K562 (cell line): ENCODE data around the gene PLCB3. TPM values are rescaled to one million over a fixed set of nuclear protein-coding genes. Genes with fewer than 3 reads are reported as not detected.

Experiments
- ATAC-seq: fragments of 200-7000 bp; cut with Tn5 transposase; 3 replicates; pipeline ENCODE4 v1.9.1; 2020; ENCODE audit warnings: moderate library complexity
- Bru-seq: library from RNA; stranded (reverse); fragments of 400-500 nt; gene quantifications from one replicate; lab custom pipeline; 2021; lab: Mats Ljungman, UMichigan
- BruChase-seq, 2 experiments: library from RNA; stranded (reverse); fragments of 400-500 nt; gene quantifications; one replicate each; lab custom pipeline; 2021; lab: Mats Ljungman, UMichigan
- BruUV-seq: library from RNA; stranded (reverse); fragments of 400-500 nt; replicated peaks from 2 replicates; lab custom pipeline; 2021; lab: Mats Ljungman, UMichigan
- CTCF ChIA-PET: fragments of 300-600 bp; formaldehyde crosslinking; extraction: SDS; loops from one replicate; lab custom pipeline; 2021; ENCODE audit warnings: low intra/inter-chr PET ratio; lab: Yijun Ruan, JAX
- POLR2A ChIA-PET: fragments of 300-600, 350-650 bp; sonication (Branson Sonifier 250); formaldehyde crosslinking; extraction: SDS; loops from one replicate; lab custom pipeline; 2021; ENCODE audit warnings: antibody characterized with exemption, inconsistent platforms; lab: Yijun Ruan, JAX
- DNase-seq, 4 experiments: peaks; one replicate each; pipeline versions ENCODE4 v3.0.0 to v3.0.0-alpha.2; 2011 to 2018; ENCODE audit warnings: low spot score in 3 of 4, mixed read lengths in 3 of 4; ENCODE audit errors: extremely low read depth in 1 of 4
- FAIRE-seq: peaks from 2 replicates; lab custom pipeline; 2011; peaks lifted over from hg19 to GRCh38; lab: Jason Lieb, UNC
- H2AFZ ChIP-seq: 2 replicates; pipeline ENCODE4 v1.6.0; 2011; ENCODE audit warnings: low read depth, low read length, control low read depth, inconsistent platforms
- H3K27ac ChIP-seq: fragments of 200-600 bp; 3 replicates; pipeline ENCODE4 v1.8.0; 2011; ENCODE audit warnings: low read depth, mild to moderate bottlenecking, control low read depth, inconsistent platforms, low read length, moderate library complexity, mixed read lengths; ENCODE audit errors: extremely low read depth
- H3K27me3 ChIP-seq, 2 experiments: fragments of 300-600 bp in 1 of 2; 2 replicates in 1 of 2; 3 replicates in 1 of 2; pipeline versions ENCODE4 v1.6.0 to v1.8.0; 2011; ENCODE audit warnings: inconsistent platforms in 2 of 2, low read length in 2 of 2, mild to moderate bottlenecking in 1 of 2, mixed read lengths in 1 of 2, moderate library complexity in 1 of 2; ENCODE audit not compliant: control insufficient read depth in 2 of 2, insufficient read depth in 2 of 2
- H3K36me3 ChIP-seq: fragments of 300-600 bp; 3 replicates; pipeline ENCODE4 v1.8.0; 2011; ENCODE audit warnings: mild to moderate bottlenecking, low read length, inconsistent platforms; ENCODE audit not compliant: control insufficient read depth, insufficient read depth
- H3K4me1 ChIP-seq, 2 experiments: fragments of 200-600 bp in 1 of 2; replicated peaks in 1 of 2; 2 replicates in 1 of 2; 3 replicates in 1 of 2; pipeline versions ENCODE4 v1.5.1 to v1.8.0; 2011; ENCODE audit warnings: inconsistent platforms in 2 of 2, low read length in 2 of 2, mild to moderate bottlenecking in 1 of 2, mixed read lengths in 1 of 2, moderate library complexity in 1 of 2; ENCODE audit not compliant: control insufficient read depth in 2 of 2, insufficient read depth in 2 of 2
- H3K4me2 ChIP-seq: 2 replicates; pipeline ENCODE4 v1.6.1; 2011; ENCODE audit warnings: low read length, control low read depth, inconsistent platforms, mixed read lengths; ENCODE audit not compliant: insufficient read depth
- H3K4me3 ChIP-seq: fragments of 200-600 bp; sonication (generic), shearing (Covaris generic); 2 replicates; pipeline ENCODE4 v1.5.1; 2016; ENCODE audit warnings: control low read depth, inconsistent platforms
- H3K79me2 ChIP-seq: fragments of 200-600 bp; 3 replicates; pipeline ENCODE4 v1.8.0; 2011; ENCODE audit warnings: low read length, inconsistent platforms; ENCODE audit not compliant: control insufficient read depth, insufficient read depth
- H3K9ac ChIP-seq, 2 experiments: 2 replicates each; pipeline versions ENCODE4 v1.6.0 to v1.6.1; 2011; ENCODE audit warnings: low read depth in 2 of 2, low read length in 2 of 2, control low read depth in 1 of 2, inconsistent platforms in 1 of 2, mild to moderate bottlenecking in 1 of 2, mixed read lengths in 1 of 2; ENCODE audit not compliant: insufficient read depth in 1 of 2
- H3K9me1 ChIP-seq: one replicate; pipeline ENCODE4 v1.6.0; 2011; ENCODE audit warnings: inconsistent platforms, mild to moderate bottlenecking, low read length, moderate library complexity; ENCODE audit not compliant: control insufficient read depth, insufficient read depth
- H3K9me3 ChIP-seq: replicated peaks from 2 replicates; pipeline ENCODE4 v1.5.1; 2011; ENCODE audit warnings: low read depth, low read length, inconsistent platforms; ENCODE audit not compliant: control insufficient read depth, insufficient read depth
- H4K20me1 ChIP-seq: replicated peaks from 2 replicates; pipeline ENCODE4 v1.6.1; 2011; ENCODE audit warnings: low read length, inconsistent platforms, mixed read lengths; ENCODE audit not compliant: control insufficient read depth, insufficient read depth
- CBX3 ChIP-seq, 2 experiments: IDR thresholded peaks; 1 replicate in 1 of 2; 2 replicates in 1 of 2; pipeline ENCODE4 v1.6.1; 2012; ENCODE audit warnings: inconsistent platforms in 2 of 2, low read length in 2 of 2, borderline replicate concordance in 1 of 2, control low read depth in 1 of 2
- FIP1L1 ChIP-seq: fragments of 200-400 bp; formaldehyde crosslinking; IDR thresholded peaks from 2 replicates; pipeline ENCODE4 v1.6.1; 2018; ENCODE audit warnings: mild to moderate bottlenecking, low read depth, low read length; ENCODE audit not compliant: poor library complexity, severe bottlenecking
- GTF2F1 ChIP-seq: IDR thresholded peaks from 2 replicates; pipeline ENCODE4 v1.6.1; 2011; ENCODE audit warnings: low read depth, low read length, improper control_type of control experiment
- HDAC1 ChIP-seq, 2 experiments: fragments of 450-650 bp; IDR thresholded peaks; 2 replicates each; pipeline ENCODE4 v1.6.1; 2016 to 2017; ENCODE audit warnings: inconsistent platforms in 1 of 2, mild to moderate bottlenecking in 1 of 2, moderate library complexity in 1 of 2
- NUFIP1 ChIP-seq: fragments of 450-650 bp; IDR thresholded peaks from 2 replicates; pipeline ENCODE4 v1.6.1; 2018; ENCODE audit not compliant: partially characterized antibody
- RBFOX2 ChIP-seq: fragments of 200-400 bp; formaldehyde crosslinking; IDR thresholded peaks from 2 replicates; pipeline ENCODE4 v1.6.1; 2017; ENCODE audit warnings: low read depth, mild to moderate bottlenecking, low read length, moderate library complexity
- WGBS: fragments of 100-300 bp; shearing (Covaris generic); methylation state at CpG from one replicate; pipeline ENCODE4 v1.1.6; 2016; ENCODE audit warnings: low coverage, mixed read lengths; ENCODE audit not compliant: insufficient coverage; ENCODE audit errors: missing lambda C conversion rate; 5-methylcytosine and 5-hydroxymethylcytosine counted together
- in situ Hi-C: fragments of 300-500 bp; cut with MboI; formaldehyde crosslinking; loops from 4 replicates; pipeline ENCODE4 v1.15.0; 2018; ENCODE audit warnings: inconsistent platforms, mixed read lengths
- intact Hi-C: fragments of 100-400 bp; cut with micrococcal nuclease; formaldehyde crosslinking; loops from 2 replicates; pipeline ENCODE4 v1.14.2; 2022
- long read RNA-seq, 3 experiments: library from polyadenylated mRNA in 2 of 3; library from RNA in 1 of 3; unstranded in 2 of 3; stranded (forward) in 1 of 3; transcript quantifications; one replicate each; pipeline ENCODE4 v2.0.0, GENCODE V29; 2019 to 2022
- polyA minus RNA-seq, 3 experiments: library from RNA; depleted of rRNA, polyadenylated mRNA; stranded (reverse); fragments of >200 nt; gene quantifications; 2 replicates each; pipeline ENCODE4 v1.2.3, GENCODE V29; 2011
- polyA plus RNA-seq, 8 experiments: library from polyadenylated mRNA; depleted of rRNA in 4 of 8; stranded (reverse) in 5 of 8; unstranded in 3 of 8; fragments of >200 nt; fragmentation: Nextera tagmentation in 2 of 8; fragmentation: Illumina TruSeq in 1 of 8; extraction: Ambion mirVana in 2 of 8; extraction: Trizol in 1 of 8; gene quantifications; 2 replicates each; pipeline versions ENCODE4 v1.2.1 to v1.2.3, GENCODE V29; 2011 to 2014; ENCODE audit warnings: inconsistent platforms in 1 of 8, missing spikeins in 1 of 8
- total RNA-seq, 7 experiments: library from RNA; depleted of rRNA in 6 of 7; stranded (reverse); fragments of >200 nt in 6 of 7; fragmentation: Illumina TruSeq in 2 of 7; extraction: Trizol in 2 of 7; gene quantifications; 2 replicates each; pipeline versions ENCODE4 v1.2.1 to v1.2.3, GENCODE V29; 2011 to 2021; ENCODE audit warnings: low replicate concordance in 1 of 7
- TF ChIP-seq, protein P1 (sequence below), 2 experiments: fragments of 450-650 bp; conservative IDR thresholded peaks; 2 replicates each; pipeline ENCODE4 v1.6.1; 2017; ENCODE audit warnings: mild to moderate bottlenecking in 2 of 2, moderate library complexity in 2 of 2
- TF ChIP-seq, protein P2 (sequence below): sonication (generic); formaldehyde crosslinking; IDR thresholded peaks from 2 replicates; pipeline ENCODE4 v1.8.1; 2023; ENCODE audit warnings: mild to moderate bottlenecking, missing genetic modification reagents
- TF ChIP-seq, protein P3 (sequence below): conservative IDR thresholded peaks from 2 replicates; pipeline ENCODE4 v1.6.1; 2011; ENCODE audit warnings: low read depth, mild to moderate bottlenecking, low read length; ENCODE audit not compliant: control insufficient read depth

The PLCB3 gene
- 41.0 and 132 TPM in 2 replicates for total RNA-seq (2011; cell fraction: chromatin; rRNA removed; ENCODE audit: low replicate concordance)
- total RNA-seq (2011; cell fraction: nucleolus; rRNA removed) = 77.6 and 79.7 TPM in 2 replicates
- 28.1 and 43.7 TPM in 2 replicates for total RNA-seq (2011; cell fraction: nucleoplasm; rRNA removed)
- 33.6 and 42.5 TPM in 2 replicates for total RNA-seq (2014; rRNA removed)
- 7.0 and 8.4 TPM in 2 replicates for total RNA-seq (2014; rRNA removed; fragmentation: Illumina TruSeq; extraction: Trizol)
- 14.6 and 14.9 TPM in 2 replicates for total RNA-seq (2015; rRNA removed; fragmentation: Illumina TruSeq; extraction: Trizol)
- total RNA-seq (2021) = 37.1 and 44.8 TPM in 2 replicates
- 11.5 and 18.0 TPM in 2 replicates for polyA plus RNA-seq (2011; rRNA removed)
- 10.3 and 18.2 TPM in 2 replicates for polyA plus RNA-seq (2011; cell fraction: cytosol; rRNA removed)
- polyA plus RNA-seq (2011; cell fraction: nucleus; rRNA removed) = 77.2 and 104 TPM in 2 replicates
- 23.9 and 26.4 TPM in 2 replicates for polyA plus RNA-seq (2012)
- polyA plus RNA-seq (2014; fragmentation: Illumina TruSeq; extraction: Trizol) = 16.0 and 23.9 TPM in 2 replicates
- under 1 TPM; 0.31 to 0.37 TPM for polyA plus RNA-seq (2014; fragmentation: Nextera tagmentation; extraction: Ambion mirVana)
- 24.7 and 27.6 TPM in 2 replicates for polyA plus RNA-seq (2014; rRNA removed)
- polyA minus RNA-seq (2011; rRNA and poly(A)+ RNA removed) = 9.7 and 13.1 TPM in 2 replicates
- polyA minus RNA-seq (2011; cell fraction: cytosol; rRNA and poly(A)+ RNA removed) = 19.2 and 19.7 TPM in 2 replicates
- polyA minus RNA-seq (2011; cell fraction: nucleus; rRNA and poly(A)+ RNA removed) = 20.1 and 25.0 TPM in 2 replicates
- Bru-seq, nascent RNA = percentile 67 among the genes with signal in this experiment
- BruChase-seq, experiment 1, labeled RNA remaining after a 2-hour chase = percentile 62 among the genes with signal in this experiment
- percentile 70 among the genes with signal in this experiment for BruChase-seq, experiment 2, labeled RNA remaining after a 6-hour chase
- long read RNA-seq, experiment 1, full-length matches to known transcripts = 1 of 36 reads
- long read RNA-seq, experiment 1, partial matches to known transcripts = 28 of 36 reads
- long read RNA-seq, experiment 1, other reads (novel, unspliced or antisense) = 7 of 36 reads
- long read RNA-seq, experiment 2, full-length matches to known transcripts = 3 of 27 reads
- long read RNA-seq, experiment 2, partial matches to known transcripts = 16 of 27 reads
- long read RNA-seq, experiment 2, other reads (novel, unspliced or antisense) = 8 of 27 reads
- long read RNA-seq, experiment 3, partial matches to known transcripts = 3 of 3 reads
- long read RNA-seq, experiment 3, other reads (novel, unspliced or antisense) = 0 of 3 reads

DNA sequence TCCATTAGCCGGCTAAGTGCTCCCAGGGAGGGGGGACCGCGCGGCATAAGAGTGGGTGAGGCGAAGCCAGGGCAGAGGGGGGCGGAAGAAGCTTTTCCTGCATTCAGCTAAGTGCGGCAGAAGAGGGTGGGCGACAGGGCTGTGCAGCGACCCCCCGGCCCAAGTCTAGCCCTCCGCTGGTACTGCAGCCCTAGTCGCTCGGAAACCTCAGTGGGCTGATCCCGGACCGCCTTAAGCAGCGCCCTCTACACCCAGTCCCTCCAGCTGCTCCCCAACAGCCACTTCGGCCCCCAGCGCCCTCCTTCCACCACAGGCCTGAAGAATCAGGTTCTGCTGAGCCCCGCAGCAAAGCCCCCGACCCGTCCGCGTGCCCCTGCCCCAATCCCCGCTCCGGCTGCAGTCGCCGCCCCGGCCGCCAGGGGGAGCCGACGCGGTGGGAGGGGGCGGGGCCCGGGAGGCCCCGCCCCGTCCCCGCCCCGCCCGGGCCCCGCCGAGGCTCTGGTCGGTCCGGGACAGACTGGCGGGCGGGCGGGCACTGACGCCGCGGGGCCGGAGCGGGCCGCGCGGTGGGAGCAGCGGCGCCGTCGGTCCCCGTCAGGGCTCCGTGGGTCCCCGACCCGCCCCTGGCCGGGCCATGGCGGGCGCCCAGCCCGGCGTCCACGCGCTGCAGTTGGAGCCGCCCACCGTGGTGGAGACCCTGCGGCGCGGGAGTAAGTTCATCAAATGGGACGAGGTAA, at the start of gene PLCB3:
TSS of gene PLCB3 (plus strand) at position 515 of the 737 bp plus-strand sequence. CDS start at position 635, 120 bp downstream.
- H3K4me3 ChIP-seq = peak within 1 kb of the TSS; percentile 87
- no peak for FAIRE-seq
- WGBS = 0% methylated on average over 25 of the region's 75 CpGs
- TF ChIP-seq, protein P1, sequence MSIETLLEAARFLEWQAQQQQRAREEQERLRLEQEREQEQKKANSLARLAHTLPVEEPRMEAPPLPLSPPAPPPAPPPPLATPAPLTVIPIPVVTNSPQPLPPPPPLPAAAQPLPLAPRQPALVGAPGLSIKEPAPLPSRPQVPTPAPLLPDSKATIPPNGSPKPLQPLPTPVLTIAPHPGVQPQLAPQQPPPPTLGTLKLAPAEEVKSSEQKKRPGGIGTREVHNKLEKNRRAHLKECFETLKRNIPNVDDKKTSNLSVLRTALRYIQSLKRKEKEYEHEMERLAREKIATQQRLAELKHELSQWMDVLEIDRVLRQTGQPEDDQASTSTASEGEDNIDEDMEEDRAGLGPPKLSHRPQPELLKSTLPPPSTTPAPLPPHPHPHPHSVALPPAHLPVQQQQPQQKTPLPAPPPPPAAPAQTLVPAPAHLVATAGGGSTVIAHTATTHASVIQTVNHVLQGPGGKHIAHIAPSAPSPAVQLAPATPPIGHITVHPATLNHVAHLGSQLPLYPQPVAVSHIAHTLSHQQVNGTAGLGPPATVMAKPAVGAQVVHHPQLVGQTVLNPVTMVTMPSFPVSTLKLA (conservative IDR thresholded peaks at IDR 0.05) = peak in 1 of 2 experiments; percentile 28; a peak in 1 of 4 replicates
- TF ChIP-seq, protein P2, sequence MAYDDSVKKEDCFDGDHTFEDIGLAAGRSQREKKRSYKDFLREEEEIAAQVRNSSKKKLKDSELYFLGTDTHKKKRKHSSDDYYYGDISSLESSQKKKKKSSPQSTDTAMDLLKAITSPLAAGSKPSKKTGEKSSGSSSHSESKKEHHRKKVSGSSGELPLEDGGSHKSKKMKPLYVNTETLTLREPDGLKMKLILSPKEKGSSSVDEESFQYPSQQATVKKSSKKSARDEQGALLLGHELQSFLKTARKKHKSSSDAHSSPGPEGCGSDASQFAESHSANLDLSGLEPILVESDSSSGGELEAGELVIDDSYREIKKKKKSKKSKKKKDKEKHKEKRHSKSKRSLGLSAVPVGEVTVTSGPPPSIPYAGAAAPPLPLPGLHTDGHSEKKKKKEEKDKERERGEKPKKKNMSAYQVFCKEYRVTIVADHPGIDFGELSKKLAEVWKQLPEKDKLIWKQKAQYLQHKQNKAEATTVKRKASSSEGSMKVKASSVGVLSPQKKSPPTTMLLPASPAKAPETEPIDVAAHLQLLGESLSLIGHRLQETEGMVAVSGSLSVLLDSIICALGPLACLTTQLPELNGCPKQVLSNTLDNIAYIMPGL = peak; percentile 85; the same call in 1 of the 2 replicates
- TF ChIP-seq NUFIP1 (no peak), RBFOX2 (peak; percentile 67), GTF2F1 (no peak), HDAC1 (IDR thresholded peaks at IDR 0.05) (peak in 1 of 2 experiments; percentile 56; a peak in 1 of 4 replicates), FIP1L1 (peak; percentile 3), CBX3 (IDR thresholded peaks at IDR 0.05; ENCODE audit: borderline replicate concordance in 1 of 2, low read length in 2 of 2) (0 out of 3 replicates have a peak, but pooled peaks of 1 of the 2 experiments have one; percentile 31)
- TF ChIP-seq, protein P3, sequence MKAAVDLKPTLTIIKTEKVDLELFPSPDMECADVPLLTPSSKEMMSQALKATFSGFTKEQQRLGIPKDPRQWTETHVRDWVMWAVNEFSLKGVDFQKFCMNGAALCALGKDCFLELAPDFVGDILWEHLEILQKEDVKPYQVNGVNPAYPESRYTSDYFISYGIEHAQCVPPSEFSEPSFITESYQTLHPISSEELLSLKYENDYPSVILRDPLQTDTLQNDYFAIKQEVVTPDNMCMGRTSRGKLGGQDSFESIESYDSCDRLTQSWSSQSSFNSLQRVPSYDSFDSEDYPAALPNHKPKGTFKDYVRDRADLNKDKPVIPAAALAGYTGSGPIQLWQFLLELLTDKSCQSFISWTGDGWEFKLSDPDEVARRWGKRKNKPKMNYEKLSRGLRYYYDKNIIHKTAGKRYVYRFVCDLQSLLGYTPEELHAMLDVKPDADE = peak; percentile 56; the same call in 1 of the 2 replicates

More for the DNA sequence above, at the start of gene PLCB3:
- BruUV-seq = TSS peak; percentile 49
- peak; percentile 60 to 92 (median 84) for DNase-seq
- Histone ChIP-seq H3K4me1 (peaks cover 30 to 87% of the 10 kb centered on the region in 2 experiments), H3K79me2 (peaks cover 29% of the 10 kb centered on the region), H3K27ac (peak within 1 kb of the TSS; percentile 80), H4K20me1 (peaks cover 7% of the 10 kb centered on the region), H3K4me2 (peak within 1 kb of the TSS; percentile 88), H3K36me3 (peaks cover 32% of the 10 kb centered on the region; the same call in 2 of the 3 replicates), H3K9me1 (no peaks in the 10 kb centered on the region), H3K9me3 (no peaks in the 10 kb centered on the region), H3K9ac (peak within 1 kb of the TSS; percentile 84 to 95), H3K27me3 (no peaks in the 10 kb centered on the region), H2AFZ (peak within 1 kb of the TSS; percentile 94)
- CTCF ChIA-PET = interaction anchor here (0.6 to 0.7 kb wide), 2 partner anchors 49 to 1345 kb away, joined by 3 read pairs; partner anchors contain the start of gene CATSPERZ
- intact Hi-C loops (no loop called here), in situ Hi-C loops (no loop called here)
- peak; percentile 60 for ATAC-seq
- POLR2A ChIA-PET = interaction anchor here (1.0 to 7.8 kb wide), 6 partner anchors 8 to 45 kb away, joined by 3 to 58 read pairs (median 7); partner anchors contain the start of gene FERMT3
